WTC11 (cell line): ENCODE data around the gene ARMC9. TPM values are rescaled to one million over a fixed set of nuclear protein-coding genes. Genes with fewer than 3 reads are reported as not detected.

Experiments used
- ATAC-seq: fragments of 200-7000 bp; cut with Tn5 transposase; 2 replicates; pipeline ENCODE4 v1.10.0; 2021; ENCODE audit warnings: mild to moderate bottlenecking, moderate library complexity
- CTCF ChIA-PET: fragments of 300-600 bp; sonication (Branson Sonifier 250); formaldehyde crosslinking; loops from one replicate; lab custom pipeline; 2021; ENCODE audit warnings: antibody characterized with exemption; lab: Charles Lee
- POLR2A ChIA-PET: fragments of 350-600 bp; sonication (Branson Sonifier 250); formaldehyde crosslinking; loops from one replicate; lab custom pipeline; 2021; ENCODE audit warnings: antibody characterized with exemption; lab: Charles Lee
- DNase-seq: peaks from one replicate; pipeline ENCODE4 v3.0.0; 2021; ENCODE audit warnings: low spot score
- H3K27ac Mint-ChIP-seq: 2 replicates; pipeline ENCODE4 v1.8.0; 2021; ENCODE audit warnings: mixed read lengths
- H3K27me3 Mint-ChIP-seq: 2 replicates; pipeline ENCODE4 v1.8.0; 2021; ENCODE audit warnings: low read depth, mild to moderate bottlenecking, moderate library complexity, mixed read lengths
- H3K36me3 Mint-ChIP-seq: 2 replicates; pipeline ENCODE4 v1.8.0; 2021; ENCODE audit warnings: mixed read lengths
- H3K4me1 Mint-ChIP-seq: 2 replicates; pipeline ENCODE4 v1.8.0; 2022; ENCODE audit warnings: mixed read lengths
- H3K4me3 Mint-ChIP-seq: 2 replicates; pipeline ENCODE4 v1.8.0; 2021; ENCODE audit warnings: mild to moderate bottlenecking, moderate library complexity, mixed read lengths
- H3K9me3 Mint-ChIP-seq: 2 replicates; pipeline ENCODE4 v1.8.0; 2021; ENCODE audit warnings: mixed read lengths
- ATF2 ChIP-seq: sonication (generic); formaldehyde crosslinking; IDR thresholded peaks from 2 replicates; pipeline ENCODE4 v1.8.1; 2022; ENCODE audit warnings: low read depth, missing genetic modification reagents, borderline replicate concordance
- CBFB ChIP-seq: sonication (generic); formaldehyde crosslinking; IDR thresholded peaks from 2 replicates; pipeline ENCODE4 v1.8.1; 2022; ENCODE audit warnings: mild to moderate bottlenecking, low read depth, missing genetic modification reagents
- CREM ChIP-seq: sonication (generic); formaldehyde crosslinking; IDR thresholded peaks from 2 replicates; pipeline ENCODE4 v1.8.1; 2022; ENCODE audit warnings: mild to moderate bottlenecking, missing genetic modification reagents, moderate library complexity
- ELF4 ChIP-seq: sonication (generic); formaldehyde crosslinking; IDR thresholded peaks from 2 replicates; pipeline ENCODE4 v1.8.1; 2022; ENCODE audit warnings: low read depth, mild to moderate bottlenecking, moderate library complexity, missing genetic modification reagents
- ESRRA ChIP-seq: sonication (generic); formaldehyde crosslinking; IDR thresholded peaks from 2 replicates; pipeline ENCODE4 v1.8.1; 2022; ENCODE audit warnings: mild to moderate bottlenecking, missing genetic modification reagents, borderline replicate concordance
- FOXP1 ChIP-seq: sonication (generic); formaldehyde crosslinking; IDR thresholded peaks from 2 replicates; pipeline ENCODE4 v1.8.0; 2022; ENCODE audit warnings: missing genetic modification reagents, mild to moderate bottlenecking, moderate library complexity, borderline replicate concordance
- GRHL2 ChIP-seq: fragments of 250-450 bp; sonication (Bioruptor Pico); IDR thresholded peaks from 2 replicates; pipeline ENCODE4 v1.8.0; 2022; ENCODE audit warnings: mild to moderate bottlenecking, moderate library complexity; ENCODE audit not compliant: insufficient replicate concordance, severe bottlenecking
- HMGA2 ChIP-seq: fragments of 250-450 bp; sonication (Bioruptor Pico); IDR thresholded peaks from 2 replicates; pipeline ENCODE4 v1.4.0; 2021; ENCODE audit warnings: mild to moderate bottlenecking, moderate library complexity
- JUN ChIP-seq: sonication (generic); formaldehyde crosslinking; IDR thresholded peaks from 2 replicates; pipeline ENCODE4 v1.8.0; 2023; ENCODE audit warnings: mild to moderate bottlenecking, missing genetic modification reagents
- MXD4 ChIP-seq: fragments of 250-450 bp; sonication (Bioruptor Pico); IDR thresholded peaks from 2 replicates; pipeline ENCODE4 v1.8.0; 2021; ENCODE audit warnings: mild to moderate bottlenecking, moderate library complexity, borderline replicate concordance
- NR1H2 ChIP-seq: sonication (generic); formaldehyde crosslinking; IDR thresholded peaks from 2 replicates; pipeline ENCODE4 v1.9.0; 2021; ENCODE audit warnings: mild to moderate bottlenecking, moderate library complexity, missing genetic modification reagents
- OVOL2 ChIP-seq: fragments of 250-450 bp; sonication (Bioruptor Pico); IDR thresholded peaks from 2 replicates; pipeline ENCODE4 v1.9.0; 2021; ENCODE audit warnings: mild to moderate bottlenecking, borderline replicate concordance
- TEAD4 ChIP-seq: sonication (generic); formaldehyde crosslinking; IDR thresholded peaks from 2 replicates; pipeline ENCODE4 v1.8.0; 2022; ENCODE audit warnings: mild to moderate bottlenecking, missing genetic modification reagents
- ZMAT4 ChIP-seq: fragments of 250-450 bp; sonication (Bioruptor Pico); IDR thresholded peaks from 2 replicates; pipeline ENCODE4 v1.9.0; 2021; ENCODE audit warnings: mild to moderate bottlenecking
- ZNF232 ChIP-seq: sonication (generic); formaldehyde crosslinking; IDR thresholded peaks from 2 replicates; pipeline ENCODE4 v1.8.0; 2022; ENCODE audit warnings: mild to moderate bottlenecking, missing genetic modification reagents
- ZNF317 ChIP-seq: sonication (generic); formaldehyde crosslinking; IDR thresholded peaks from 2 replicates; pipeline ENCODE4 v1.8.1; 2023; ENCODE audit warnings: low read depth, mild to moderate bottlenecking, moderate library complexity, missing genetic modification reagents, borderline replicate concordance
- ZNF396 ChIP-seq: fragments of 250-450 bp; sonication (Bioruptor Pico); IDR thresholded peaks from 2 replicates; pipeline ENCODE4 v1.8.0; 2021; ENCODE audit warnings: mild to moderate bottlenecking, moderate library complexity, borderline replicate concordance
- ZNF416 ChIP-seq: fragments of 250-450 bp; sonication (Bioruptor Pico); IDR thresholded peaks from 2 replicates; pipeline ENCODE4 v1.9.0; 2021; ENCODE audit warnings: mild to moderate bottlenecking, inconsistent platforms
- total RNA-seq: library from RNA; stranded (reverse); gene quantifications from 3 replicates; pipeline ENCODE4 v1.2.3, GENCODE V29; 2021
- TF ChIP-seq, protein P1 (sequence below): sonication (generic); formaldehyde crosslinking; IDR thresholded peaks from 2 replicates; pipeline ENCODE4 v1.8.0; 2022; ENCODE audit warnings: mild to moderate bottlenecking, missing genetic modification reagents
- TF ChIP-seq, protein P2 (sequence below): fragments of 250-450 bp; sonication (Bioruptor Pico); conservative IDR thresholded peaks from 2 replicates; pipeline ENCODE4 v1.9.0; 2021; ENCODE audit warnings: mild to moderate bottlenecking
- TF ChIP-seq, protein P3 (sequence below): sonication (generic); formaldehyde crosslinking; conservative IDR thresholded peaks from 2 replicates; pipeline ENCODE4 v1.8.1; 2022; ENCODE audit warnings: mild to moderate bottlenecking, missing genetic modification reagents
- TF ChIP-seq, protein P4 (sequence below): sonication (generic); formaldehyde crosslinking; IDR thresholded peaks from 2 replicates; pipeline ENCODE4 v1.8.1; 2022; ENCODE audit warnings: mild to moderate bottlenecking, moderate library complexity, missing genetic modification reagents
- TF ChIP-seq, protein P5 (sequence below): sonication (generic); formaldehyde crosslinking; IDR thresholded peaks from 2 replicates; pipeline ENCODE4 v1.8.0; 2023; ENCODE audit warnings: missing genetic modification reagents
- TF ChIP-seq, protein P6 (sequence below): sonication (generic); formaldehyde crosslinking; IDR thresholded peaks from 2 replicates; pipeline ENCODE4 v1.8.0; 2022; ENCODE audit warnings: mild to moderate bottlenecking, missing genetic modification reagents
- TF ChIP-seq, protein P7 (sequence below): sonication (generic); formaldehyde crosslinking; IDR thresholded peaks from 2 replicates; pipeline ENCODE4 v1.8.1; 2023; ENCODE audit warnings: mild to moderate bottlenecking, missing genetic modification reagents

Gene ARMC9
- total RNA-seq, 1 experiment from 2014 or later: 34.9 TPM

DNA sequence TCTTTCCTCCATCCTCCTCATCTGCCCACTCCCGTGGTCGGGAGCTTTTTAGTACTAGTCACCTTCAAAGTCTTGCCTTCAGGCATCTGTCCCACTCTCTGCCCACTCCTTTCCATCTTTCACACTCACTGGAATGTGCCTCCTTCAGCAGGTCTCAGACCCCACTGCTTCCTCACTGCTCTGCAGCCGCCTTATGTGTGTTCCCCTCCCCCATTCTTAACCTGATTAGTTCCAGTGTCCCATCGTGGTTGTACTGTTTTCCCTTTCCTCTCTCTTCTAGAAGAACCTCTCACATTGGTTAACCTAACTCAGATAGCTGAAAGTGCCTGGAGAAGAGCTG is 3.0 kb downstream of the ARMC9 start (continued):
- TF ChIP-seq, protein P1, sequence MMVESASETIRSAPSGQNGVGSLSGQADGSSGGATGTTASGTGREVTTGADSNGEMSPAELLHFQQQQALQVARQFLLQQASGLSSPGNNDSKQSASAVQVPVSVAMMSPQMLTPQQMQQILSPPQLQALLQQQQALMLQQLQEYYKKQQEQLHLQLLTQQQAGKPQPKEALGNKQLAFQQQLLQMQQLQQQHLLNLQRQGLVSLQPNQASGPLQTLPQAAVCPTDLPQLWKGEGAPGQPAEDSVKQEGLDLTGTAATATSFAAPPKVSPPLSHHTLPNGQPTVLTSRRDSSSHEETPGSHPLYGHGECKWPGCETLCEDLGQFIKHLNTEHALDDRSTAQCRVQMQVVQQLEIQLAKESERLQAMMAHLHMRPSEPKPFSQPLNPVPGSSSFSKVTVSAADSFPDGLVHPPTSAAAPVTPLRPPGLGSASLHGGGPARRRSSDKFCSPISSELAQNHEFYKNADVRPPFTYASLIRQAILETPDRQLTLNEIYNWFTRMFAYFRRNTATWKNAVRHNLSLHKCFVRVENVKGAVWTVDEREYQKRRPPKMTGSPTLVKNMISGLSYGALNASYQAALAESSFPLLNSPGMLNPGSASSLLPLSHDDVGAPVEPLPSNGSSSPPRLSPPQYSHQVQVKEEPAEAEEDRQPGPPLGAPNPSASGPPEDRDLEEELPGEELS (CRISPR knock-in tag): no peak
- no peak for TF ChIP-seq NR1H2 (CRISPR knock-in tag)
- no peak for TF ChIP-seq CREM (CRISPR knock-in tag)
- TF ChIP-seq OVOL2: no peak
- no peak for TF ChIP-seq GRHL2 (CRISPR knock-in tag)
- no peak for TF ChIP-seq HMGA2 (CRISPR knock-in tag)
- TF ChIP-seq, protein P2, sequence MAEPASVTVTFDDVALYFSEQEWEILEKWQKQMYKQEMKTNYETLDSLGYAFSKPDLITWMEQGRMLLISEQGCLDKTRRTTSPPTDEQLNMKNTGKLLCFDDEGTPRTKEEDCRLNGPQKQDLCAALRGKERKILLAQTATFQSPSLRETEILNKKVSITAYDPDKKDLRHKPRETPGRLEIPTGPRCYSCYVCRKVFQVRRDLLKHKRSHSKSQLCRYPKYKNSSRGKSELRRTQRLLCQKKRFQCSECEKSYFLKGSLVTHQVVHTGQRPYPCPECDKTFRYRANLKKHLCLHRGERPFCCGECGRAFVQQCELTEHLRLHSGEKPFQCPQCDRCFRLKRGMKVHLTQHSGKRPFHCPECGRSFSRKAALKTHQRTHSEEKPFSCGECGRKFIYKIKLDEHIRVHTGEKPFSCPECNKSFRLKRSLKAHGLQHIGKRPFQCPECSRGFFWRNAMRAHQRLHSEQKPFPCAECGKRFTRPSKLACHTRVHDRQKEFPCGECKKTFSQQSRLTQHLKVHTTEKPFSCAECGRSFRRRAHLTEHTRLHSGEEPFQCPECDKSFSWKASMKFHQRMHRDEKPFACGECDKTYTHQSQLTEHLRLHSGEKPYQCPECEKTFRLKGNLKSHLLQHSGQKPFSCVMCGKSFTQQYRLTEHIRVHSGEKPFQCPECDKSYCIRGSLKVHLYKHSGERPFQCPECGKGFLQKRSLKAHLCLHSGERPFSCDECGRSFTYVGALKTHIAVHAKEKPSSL (CRISPR knock-in tag): no peak
- no peak for TF ChIP-seq ZNF396 (CRISPR knock-in tag)
- TF ChIP-seq, protein P3, sequence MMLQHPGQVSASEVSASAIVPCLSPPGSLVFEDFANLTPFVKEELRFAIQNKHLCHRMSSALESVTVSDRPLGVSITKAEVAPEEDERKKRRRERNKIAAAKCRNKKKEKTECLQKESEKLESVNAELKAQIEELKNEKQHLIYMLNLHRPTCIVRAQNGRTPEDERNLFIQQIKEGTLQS (CRISPR knock-in tag): no peak
- TF ChIP-seq ZNF317 (CRISPR knock-in tag): no peak

DNA sequence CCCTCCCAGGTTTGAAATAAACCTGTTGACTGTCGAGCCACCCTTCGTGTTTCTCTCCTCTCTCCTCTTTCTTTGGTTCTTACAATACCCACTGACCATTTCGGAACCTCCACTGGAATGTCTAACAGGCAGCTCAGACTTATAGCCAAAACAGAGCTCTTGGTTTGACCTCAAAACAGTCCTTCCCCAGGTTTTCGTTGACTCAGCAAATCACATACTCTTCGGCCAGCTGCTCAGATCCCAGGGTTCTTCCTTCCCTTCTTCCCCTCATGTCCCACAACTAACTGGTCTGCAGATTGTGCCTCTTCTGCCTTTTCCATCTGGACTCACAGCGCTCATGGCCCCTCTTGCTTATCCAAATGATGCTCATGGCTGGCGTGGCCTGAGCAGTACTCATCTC is 4.7 kb downstream of the ARMC9 start:
- peaks cover 18% of the 10 kb centered on the region for H3K4me1 Mint-ChIP-seq
- CTCF ChIA-PET: no interaction called here
- no peak for ATAC-seq

More for the DNA sequence above, 4.7 kb downstream of the ARMC9 start:
- Mint-ChIP-seq H3K4me3 (no peak overlapping the region), H3K27ac (0 out of 2 replicates have a peak overlapping the region, but pooled peaks have one; percentile 41), H3K9me3 (peaks cover 15% of the 10 kb centered on the region), H3K36me3 (peaks cover 31% of the 10 kb centered on the region), H3K27me3 (no peaks in the 10 kb centered on the region)
- POLR2A ChIA-PET: no interaction called here
- TF ChIP-seq, protein P4, sequence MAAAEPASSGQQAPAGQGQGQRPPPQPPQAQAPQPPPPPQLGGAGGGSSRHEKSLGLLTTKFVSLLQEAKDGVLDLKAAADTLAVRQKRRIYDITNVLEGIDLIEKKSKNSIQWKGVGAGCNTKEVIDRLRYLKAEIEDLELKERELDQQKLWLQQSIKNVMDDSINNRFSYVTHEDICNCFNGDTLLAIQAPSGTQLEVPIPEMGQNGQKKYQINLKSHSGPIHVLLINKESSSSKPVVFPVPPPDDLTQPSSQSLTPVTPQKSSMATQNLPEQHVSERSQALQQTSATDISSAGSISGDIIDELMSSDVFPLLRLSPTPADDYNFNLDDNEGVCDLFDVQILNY (CRISPR knock-in tag): no peak
- no peak for TF ChIP-seq CBFB
- TF ChIP-seq ELF4 (CRISPR knock-in tag): no peak
- no peak for TF ChIP-seq ATF2 (CRISPR knock-in tag)
- TF ChIP-seq MXD4 (CRISPR knock-in tag): no peak
- no peak for TF ChIP-seq JUN (CRISPR knock-in tag)
- no peak for TF ChIP-seq ZNF232
- TF ChIP-seq, protein P1 (CRISPR knock-in tag): no peak
- no peak for TF ChIP-seq ESRRA
- no peak for TF ChIP-seq ZNF416 (CRISPR knock-in tag)
- TF ChIP-seq, protein P5, sequence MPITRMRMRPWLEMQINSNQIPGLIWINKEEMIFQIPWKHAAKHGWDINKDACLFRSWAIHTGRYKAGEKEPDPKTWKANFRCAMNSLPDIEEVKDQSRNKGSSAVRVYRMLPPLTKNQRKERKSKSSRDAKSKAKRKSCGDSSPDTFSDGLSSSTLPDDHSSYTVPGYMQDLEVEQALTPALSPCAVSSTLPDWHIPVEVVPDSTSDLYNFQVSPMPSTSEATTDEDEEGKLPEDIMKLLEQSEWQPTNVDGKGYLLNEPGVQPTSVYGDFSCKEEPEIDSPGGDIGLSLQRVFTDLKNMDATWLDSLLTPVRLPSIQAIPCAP (CRISPR knock-in tag): no peak
- TF ChIP-seq, protein P6, sequence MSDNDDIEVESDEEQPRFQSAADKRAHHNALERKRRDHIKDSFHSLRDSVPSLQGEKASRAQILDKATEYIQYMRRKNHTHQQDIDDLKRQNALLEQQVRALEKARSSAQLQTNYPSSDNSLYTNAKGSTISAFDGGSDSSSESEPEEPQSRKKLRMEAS (CRISPR knock-in tag): no peak
- TF ChIP-seq, protein P7, sequence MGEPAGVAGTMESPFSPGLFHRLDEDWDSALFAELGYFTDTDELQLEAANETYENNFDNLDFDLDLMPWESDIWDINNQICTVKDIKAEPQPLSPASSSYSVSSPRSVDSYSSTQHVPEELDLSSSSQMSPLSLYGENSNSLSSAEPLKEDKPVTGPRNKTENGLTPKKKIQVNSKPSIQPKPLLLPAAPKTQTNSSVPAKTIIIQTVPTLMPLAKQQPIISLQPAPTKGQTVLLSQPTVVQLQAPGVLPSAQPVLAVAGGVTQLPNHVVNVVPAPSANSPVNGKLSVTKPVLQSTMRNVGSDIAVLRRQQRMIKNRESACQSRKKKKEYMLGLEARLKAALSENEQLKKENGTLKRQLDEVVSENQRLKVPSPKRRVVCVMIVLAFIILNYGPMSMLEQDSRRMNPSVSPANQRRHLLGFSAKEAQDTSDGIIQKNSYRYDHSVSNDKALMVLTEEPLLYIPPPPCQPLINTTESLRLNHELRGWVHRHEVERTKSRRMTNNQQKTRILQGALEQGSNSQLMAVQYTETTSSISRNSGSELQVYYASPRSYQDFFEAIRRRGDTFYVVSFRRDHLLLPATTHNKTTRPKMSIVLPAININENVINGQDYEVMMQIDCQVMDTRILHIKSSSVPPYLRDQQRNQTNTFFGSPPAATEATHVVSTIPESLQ (CRISPR knock-in tag): no peak
- no peak for TF ChIP-seq FOXP1 (CRISPR knock-in tag)
- no peak for TF ChIP-seq TEAD4 (CRISPR knock-in tag)
- no peak for TF ChIP-seq ZMAT4
- DNase-seq: no peak
